ENCODE results near the gene MAGI2.

Gene MAGI2

DNA sequence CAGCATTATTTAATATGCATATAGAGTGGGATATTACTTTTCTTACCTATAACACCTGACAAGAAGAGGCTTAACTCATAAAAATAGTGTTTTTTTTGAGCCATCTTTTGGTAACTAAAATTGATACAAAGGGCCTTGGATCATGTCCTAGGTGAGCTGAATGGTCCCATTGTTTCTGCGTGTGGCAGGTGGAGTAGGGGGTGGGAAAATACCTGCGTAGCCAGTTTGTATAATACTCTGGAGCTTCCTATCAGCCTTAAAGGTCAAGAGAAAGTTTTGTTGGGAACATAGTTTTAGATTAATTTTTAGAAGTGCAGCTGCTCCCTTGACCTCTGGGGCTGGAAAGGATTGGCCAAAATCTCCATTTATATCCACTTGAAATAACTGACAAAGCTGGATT is 1410.3 kb downstream of the MAGI2 start:
- DNase-seq: no peak

DNA sequence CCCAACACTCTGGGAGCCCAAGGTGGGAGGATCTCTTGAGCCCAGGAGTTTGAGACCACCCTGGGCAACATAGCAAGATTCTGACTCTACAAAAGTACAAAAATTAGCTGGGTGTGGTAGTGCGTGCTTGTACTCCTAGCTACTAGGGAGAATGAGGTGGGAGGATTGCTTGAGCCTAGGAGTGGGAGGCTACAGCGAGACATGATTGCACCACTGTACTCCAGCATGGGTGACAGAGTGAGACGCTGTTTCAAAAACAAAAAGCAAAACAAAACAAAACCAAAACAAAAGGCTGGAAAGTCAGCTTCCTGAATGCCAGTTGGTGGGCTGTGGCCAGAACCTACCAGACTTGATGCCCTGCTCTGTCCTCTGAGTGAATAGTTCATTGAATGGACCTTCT is 1412.0 kb downstream of the MAGI2 start:
- DNase-seq: no peak

DNA sequence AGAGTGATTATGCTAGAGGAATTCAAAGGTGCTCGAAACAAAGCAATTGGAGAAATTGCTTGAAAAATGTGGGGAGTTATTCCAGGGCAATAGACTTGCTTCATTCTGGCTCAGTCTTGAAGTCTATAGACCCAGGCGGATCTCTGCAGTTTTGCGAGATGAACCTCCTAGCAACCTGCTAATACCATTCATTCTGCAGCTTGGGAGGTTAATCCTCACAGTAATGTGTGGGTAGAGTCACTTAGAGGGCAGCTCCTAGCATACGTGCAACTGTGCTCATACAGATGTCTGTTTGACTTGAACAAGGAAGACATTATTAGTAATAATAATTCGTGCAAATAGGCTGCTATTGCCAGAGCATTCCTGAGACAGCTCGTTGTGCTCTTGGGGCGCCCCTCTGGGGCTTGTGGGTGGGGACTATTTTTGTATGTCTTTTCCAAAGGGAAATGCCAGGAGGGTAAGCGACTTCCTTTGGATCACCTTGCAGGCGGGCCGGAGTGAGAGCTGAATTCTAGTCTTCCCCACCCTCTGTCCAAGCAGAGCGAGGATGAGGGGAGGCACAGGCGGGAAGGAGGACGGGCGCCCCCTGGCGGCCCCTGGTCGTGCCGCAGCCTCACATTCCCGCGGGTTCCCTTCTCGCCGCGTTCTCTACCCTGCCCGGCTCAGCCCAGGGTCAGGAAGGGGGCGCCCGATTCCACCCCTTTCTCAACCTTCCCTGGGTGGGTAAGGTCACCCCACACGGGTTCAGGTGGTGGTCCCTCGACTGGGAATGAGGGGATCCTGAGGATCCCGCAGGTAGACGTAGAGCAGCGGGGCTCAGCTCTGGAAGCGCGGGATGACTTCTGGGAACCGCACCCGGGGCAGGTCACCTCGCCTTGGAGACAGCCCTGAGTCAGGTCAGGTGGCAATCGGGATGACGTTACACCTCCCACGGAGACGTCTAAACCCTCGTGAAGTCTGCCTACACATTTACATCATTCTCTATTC is 1413.4 kb downstream of the MAGI2 start:
- peak; percentile 51 for DNase-seq

DNA sequence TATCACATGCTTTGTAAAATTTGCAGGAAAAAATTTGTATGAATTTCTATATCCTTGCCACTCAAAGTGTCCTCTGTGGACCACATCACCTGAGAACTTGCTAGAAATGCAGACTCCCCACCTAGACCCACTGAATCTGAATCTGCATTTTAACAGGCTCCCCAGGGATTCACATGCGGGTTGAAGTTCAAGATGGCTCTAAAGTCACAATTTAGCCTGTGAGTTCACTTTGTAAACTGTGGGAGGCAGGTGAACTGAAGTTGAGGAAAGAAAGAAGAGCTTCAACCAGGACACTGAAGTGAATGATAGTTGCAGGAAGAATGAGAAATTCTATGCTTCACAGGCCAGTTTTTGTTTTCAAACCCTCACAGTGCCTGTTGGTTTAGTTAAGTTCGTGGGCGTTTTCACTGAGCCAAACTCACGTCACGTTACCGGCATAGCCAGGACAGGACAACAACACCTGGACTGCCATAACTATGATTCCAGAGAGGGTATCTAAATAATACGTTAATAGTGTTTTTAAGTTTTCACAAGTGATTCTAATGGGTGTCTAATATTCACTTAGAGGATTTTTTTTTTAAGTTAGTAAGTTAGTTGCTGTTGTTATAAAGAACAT is 1414.9 kb downstream of the MAGI2 start:
- no peak for DNase-seq

DNA sequence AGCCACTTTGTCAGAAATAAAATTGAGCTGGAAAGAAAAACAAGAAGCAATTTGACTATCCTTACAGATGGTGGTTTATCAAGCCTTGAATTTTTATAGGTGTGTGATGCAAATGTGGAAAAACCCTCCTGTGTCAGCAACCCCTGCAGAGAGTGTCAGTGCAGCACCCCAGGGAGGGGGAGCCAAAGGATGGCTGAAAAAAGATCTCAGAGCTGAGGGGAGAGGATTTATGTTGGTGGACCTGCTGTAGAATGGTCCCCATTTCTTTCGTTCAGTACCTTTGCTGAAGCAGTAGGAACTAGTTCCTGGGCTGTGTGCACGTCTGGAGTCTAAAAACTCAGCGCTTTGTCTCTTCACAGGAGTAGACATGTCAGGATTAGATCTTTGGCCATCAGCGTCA is 1415.9 kb downstream of the MAGI2 start:
- no peak for DNase-seq

DNA sequence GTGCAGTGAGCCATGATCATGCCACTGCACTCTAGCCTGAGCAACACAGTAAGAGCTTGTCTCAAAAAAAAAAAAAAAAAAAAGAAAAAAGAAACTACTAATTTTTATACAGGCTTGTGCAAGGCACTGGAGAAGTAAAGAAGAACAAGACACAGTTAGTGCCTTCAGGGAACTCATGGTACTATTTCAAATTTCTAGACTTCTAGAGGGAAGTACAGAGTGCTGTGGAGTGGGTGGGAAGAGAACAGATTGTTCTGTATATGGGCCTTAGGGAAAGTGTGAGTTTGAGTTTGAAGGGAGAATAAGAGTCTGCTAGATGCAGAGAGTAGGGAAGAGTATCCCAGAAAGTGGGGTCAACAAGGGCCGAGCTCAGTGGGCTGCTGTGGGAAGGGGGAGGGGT is 1420.1 kb downstream of the MAGI2 start:
- no peak for DNase-seq

DNA sequence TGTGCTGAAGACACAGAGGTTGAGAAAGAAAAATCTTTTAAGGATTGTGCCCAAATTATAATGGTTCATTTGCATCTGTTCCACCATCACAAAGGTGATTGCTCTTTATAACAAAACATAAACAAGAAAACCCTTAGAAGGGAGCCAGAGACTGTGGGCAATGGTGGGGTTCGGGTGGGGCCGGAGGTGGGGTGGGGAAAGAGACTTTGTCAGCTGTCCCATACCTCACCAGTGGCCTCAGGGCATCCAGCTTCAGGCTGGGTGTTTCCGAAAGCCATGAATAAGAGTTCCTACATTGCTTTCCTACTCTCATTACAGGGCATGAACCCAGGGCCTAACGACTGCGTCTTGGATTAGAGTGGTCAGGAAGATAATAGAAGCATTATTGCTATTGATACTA is 1427.0 kb downstream of the MAGI2 start:
- no peak for DNase-seq

DNA sequence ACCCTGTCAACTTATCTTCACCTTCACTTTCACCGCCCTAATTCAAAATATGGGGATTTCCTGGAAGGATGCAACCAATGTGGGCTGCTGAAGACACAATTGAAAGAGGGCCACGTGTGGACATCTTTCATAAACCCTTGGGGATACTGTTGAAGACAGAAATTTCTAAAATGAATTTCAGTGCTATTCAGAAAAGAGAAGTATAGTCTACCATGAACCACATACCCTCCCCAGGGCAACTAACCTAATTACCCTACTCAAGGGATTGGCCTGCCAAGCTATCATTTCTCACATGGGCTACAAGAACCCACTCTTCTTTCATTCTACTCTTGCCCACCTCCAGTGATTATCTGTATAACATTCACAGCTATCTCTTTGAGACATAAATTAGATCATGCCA is 1428.9 kb downstream of the MAGI2 start:
- no peak for DNase-seq

DNA sequence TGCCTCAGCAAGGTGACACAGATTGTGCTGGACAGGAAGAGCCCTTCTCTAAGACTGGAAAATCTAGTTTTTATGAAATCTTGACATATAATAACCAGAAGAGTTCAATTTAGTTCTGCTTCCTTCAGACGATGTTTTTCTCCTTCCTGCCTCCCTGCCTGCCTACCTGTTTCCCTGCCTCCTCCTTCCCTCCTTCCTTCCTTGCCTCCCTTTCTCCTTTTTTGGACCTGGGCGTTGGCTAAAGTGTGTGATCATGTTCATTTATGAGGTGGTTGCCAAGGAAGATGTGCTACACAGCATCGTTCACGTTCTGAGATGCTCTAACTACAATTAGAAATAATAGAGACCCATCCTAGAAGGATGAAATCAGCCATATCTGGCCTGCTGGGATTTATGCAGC is 1430.3 kb downstream of the MAGI2 start:
- DNase-seq: no peak

DNA sequence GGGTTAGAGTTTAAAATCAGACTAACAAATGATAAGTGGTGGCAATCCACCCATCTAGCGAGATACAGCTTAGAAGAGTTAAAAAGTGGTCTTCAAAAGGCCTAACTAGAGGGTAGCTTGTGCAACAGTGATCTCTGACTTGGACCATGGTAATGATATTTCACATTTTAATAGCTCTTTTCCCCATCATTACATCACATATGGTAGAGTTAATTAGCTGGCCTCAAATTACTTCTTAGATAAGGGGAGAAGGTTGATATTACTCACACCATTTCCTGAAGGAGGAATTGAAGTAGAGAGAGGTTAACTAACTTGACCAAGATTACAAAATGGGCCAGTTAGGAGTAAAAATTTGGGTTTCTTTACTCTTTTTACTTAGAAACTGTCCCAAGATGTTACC is 1431.3 kb downstream of the MAGI2 start:
- no peak for DNase-seq

DNA sequence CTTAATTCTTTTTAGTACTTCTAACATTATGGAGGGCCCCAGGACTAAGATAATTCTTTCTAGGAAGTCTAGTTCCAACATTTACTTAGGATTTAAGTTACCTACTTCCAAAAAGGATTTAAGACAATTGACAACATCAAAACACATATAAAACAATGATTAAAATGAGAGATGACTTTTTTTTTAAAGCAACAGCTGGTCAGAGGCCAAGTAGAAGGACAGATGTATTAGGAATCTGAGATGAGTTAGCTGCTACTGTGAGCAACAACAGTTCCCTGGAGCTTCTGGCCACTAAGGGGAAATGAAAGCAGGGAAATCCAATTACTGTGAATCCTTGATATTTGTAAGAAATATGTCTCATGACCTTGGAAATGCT is 1432.6 kb downstream of the MAGI2 start:
- DNase-seq: no peak

DNA sequence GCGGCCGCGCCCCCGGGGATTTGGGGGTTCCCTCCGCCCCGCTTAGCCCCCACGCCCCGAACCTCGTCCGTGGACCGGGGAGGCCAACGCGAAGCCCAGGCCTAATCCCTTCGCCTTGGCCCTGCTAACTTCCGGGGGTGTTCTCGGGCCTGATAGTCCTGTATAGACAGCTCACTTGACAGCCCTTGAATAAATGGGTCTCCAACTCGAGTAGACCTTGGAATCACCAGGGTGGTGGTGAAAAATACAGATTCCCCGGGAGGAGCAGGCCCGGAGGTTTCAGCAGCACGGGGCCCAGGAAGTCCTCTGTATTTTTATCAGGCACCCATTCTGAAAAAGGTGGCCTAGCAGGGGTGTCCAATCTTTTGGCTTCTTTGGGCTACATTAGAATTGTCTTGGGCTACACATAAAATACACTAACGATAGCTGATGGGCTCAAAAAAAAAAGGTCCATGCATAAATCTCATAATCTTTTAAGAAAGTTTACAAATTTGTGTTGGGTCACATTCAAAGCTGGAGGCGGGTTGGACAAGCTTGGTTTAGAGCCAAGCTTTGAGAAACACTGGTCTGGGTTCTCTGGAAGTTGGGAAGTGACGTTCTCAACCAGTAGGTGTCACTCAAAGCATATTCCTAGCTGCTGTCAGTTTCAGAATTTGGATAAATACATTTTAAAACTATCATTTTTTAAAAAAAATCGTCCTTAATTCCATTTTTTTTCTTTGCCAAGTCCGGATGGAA is 1433.2 kb downstream of the MAGI2 start:
- DNase-seq: peak; percentile 30

DNA sequence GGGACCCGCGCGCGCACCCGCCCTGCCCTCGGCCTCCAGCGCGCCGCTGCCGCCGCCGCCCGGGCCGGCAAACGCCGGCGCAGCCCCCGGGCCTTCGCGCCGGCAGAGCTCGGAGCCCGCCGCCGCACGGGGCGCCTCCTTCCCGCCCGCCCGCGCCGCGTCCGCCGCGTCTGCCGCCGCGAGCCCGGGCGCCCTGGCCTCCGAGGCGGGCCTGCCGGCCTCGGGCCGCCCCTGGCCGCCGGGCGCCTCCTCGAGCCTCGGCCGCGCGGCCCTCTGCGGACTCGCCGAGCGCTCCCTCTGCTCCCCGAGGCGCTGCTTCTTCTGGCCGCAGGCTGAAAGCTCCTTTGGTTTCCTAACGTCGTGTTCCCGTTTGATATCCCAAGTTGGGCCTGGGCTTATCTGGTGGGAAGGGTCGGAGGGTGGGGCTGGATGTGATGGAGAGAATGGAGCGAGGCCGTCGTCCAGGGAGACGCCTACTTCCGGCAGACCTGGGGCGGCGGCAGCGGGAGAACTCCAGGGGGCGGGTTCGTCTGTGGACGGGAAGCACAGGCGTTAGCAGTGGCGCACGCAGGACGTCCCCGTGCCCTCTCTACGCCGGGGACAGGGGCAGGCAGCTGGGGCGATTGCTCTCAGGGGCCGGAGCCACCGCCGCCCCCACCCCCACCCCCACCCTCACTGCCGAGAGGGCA is 1433.9 kb downstream of the MAGI2 start:
- DNase-seq: peak; percentile 73

DNA sequence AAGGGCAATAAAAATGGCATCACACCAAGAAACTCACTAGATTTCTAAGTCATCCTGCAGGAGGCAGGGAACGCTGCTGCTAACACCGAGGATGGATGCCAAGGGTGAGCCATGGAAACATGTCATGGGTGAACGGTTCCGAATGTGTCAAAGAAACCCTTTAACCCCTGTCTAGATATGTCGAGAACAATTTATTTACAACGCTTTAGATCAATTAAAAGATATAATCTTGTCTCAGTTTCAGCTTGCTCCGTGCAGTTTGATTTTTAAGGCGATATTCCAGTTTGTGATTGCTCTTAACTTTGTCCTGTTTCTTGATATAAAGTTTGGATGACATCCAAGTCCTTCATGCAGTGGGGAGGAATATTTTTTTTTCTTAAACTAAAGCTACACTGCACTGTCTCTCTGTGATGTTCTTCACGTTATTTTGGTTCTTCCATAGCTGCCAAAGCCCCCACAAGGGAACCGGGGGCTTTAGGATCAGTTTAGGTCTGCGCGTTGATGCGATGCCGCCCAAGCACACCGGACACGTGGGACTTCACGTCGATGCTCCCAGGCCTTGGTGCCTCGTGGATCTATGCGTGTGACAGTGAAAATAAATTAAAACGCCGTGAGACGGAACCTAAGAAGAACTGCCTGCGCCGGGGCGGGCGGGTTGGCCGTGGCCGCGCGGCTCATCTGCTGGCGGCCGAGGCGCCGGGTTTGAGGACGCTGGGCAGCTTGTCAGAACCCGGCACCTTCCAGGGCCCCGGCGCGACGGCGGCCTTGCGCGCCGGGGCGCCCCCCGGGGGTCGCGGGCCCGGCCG is 1434.6 kb downstream of the MAGI2 start:
- peak; percentile 8 for DNase-seq

DNA sequence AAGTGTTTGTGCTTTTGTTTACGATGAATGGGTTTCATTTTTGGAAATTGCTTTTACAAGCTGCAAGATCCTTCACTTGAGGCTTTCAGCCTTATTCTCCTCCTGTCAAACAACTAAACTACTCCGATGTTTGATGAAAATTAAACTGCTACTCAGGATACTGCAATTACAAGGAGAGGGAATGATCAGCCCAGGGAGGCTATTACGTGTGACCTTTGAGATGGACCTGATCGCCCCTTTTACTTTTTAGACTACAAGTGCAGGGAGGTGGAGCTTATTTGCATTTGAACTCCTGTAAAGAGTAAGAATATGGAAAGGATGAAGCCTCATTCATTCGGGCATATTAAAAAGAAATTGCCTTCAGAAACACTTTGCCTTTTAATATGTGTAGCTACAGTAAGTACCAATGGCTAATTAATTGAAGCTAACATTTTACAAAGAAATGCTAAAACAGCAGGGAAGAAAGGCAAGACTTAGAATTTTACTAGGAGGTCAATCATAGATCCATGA is 1435.8 kb downstream of the MAGI2 start:
- DNase-seq: no peak

DNA sequence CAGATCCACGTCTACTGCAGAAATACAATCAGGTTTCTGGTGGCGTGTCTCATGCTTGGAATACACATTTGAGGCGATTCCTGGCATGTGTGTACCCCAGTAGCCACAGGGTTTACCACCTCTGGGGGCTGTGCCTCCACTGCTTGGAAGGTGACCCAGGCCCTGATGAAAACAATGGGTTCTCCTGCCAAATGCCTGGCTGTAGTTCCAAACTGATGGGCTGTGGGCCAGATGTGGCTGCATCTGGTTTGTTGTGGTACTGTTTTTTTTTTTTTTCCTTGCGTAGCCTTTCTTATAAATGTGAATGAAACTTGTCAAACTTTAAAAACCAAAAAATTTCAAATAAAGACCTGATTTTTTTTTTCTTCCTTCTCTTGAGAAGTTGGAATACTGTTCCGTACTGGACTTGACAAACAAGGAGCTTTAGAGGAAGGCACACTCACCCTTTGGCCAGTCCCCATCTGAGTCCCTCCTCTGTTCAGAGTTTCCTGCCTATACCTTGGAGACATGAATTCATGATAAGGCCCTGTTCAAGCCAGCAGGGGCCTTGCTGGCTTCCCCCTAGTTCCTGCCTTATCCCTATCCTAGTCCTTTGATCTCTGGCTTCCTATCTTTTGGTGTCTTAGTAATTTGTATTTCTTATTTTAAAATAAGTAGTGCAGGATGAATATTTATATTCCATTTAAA is 1437.8 kb downstream of the MAGI2 start:
- no peak for DNase-seq

DNA sequence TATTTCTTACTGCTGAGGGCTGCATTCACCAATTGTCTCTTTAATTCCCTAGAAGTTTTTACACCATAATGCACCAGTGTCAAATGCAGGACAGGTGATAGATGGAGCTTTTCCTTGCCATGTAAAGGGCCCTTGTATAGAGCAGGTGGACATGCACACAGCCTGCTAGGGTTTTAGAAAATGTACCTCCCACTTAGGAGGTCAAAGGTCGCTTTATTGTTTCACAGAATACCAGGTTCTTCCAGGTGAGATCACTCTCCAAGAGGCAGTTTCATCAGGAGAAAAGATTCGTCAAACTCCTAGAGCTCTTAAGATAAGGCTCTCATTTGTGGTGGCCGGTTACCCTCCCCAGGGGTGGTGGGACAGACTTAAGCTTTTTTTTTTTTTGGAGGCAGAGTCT is 1439.1 kb downstream of the MAGI2 start:
- no peak for DNase-seq

DNA sequence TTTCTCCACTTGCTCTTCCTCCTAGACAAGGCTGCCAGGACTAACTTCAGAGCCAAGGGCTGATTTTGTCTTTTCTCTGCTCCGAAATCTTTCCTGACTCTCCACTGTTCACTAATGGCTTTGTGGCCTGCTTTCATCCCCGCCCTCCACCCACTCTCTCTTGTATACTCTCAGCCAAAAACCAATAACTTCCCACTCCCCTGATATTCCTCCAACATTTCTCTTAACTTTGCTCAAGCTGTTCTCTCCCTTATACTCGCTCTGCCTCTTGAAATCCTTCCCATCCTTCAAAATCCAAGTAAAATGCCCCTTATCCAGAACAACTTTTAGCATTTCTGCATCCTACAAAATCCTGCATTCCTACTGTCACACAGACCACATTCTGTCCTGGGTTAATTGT is 1440.1 kb downstream of the MAGI2 start:
- DNase-seq: no peak

DNA sequence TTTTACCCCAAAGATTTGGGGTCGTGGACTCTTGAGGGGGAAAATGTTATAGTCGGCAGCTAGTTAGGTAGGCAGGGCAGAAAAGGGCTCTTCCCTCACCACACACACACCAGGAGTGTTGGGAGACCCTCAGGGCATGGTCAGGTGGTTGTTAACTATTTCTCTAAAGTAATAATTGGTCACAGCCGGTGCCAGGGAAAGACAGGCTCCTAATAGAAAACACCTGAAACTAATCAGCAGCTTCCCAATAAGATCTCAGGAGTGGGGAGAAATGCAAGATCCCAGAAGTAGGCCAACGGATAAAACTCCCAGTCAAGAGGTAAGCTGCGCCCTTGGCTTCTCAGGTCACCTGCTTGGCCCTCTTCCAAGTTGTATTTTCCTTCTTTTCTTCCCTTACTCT is 1441.8 kb downstream of the MAGI2 start:
- no peak for DNase-seq

DNA sequence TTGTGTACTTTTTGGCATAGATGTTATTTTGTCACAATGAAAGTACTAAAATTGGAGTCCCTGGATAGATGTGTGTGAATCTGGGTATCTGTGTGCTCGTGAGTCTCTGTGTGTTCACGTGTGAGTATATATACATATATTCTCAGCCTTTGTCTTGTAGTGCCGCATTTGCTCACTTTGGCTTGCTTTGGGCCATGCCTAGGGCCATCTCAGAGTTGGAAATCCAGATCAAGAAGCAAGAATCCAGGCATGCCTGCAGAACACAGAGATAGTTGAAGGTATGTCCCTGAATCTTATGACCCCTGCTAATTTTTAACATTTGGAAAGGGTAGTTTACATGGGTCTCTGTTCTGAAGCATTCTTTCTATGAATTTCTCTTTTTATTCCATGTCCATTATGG is 1446.2 kb downstream of the MAGI2 start:
- no peak for DNase-seq

DNA sequence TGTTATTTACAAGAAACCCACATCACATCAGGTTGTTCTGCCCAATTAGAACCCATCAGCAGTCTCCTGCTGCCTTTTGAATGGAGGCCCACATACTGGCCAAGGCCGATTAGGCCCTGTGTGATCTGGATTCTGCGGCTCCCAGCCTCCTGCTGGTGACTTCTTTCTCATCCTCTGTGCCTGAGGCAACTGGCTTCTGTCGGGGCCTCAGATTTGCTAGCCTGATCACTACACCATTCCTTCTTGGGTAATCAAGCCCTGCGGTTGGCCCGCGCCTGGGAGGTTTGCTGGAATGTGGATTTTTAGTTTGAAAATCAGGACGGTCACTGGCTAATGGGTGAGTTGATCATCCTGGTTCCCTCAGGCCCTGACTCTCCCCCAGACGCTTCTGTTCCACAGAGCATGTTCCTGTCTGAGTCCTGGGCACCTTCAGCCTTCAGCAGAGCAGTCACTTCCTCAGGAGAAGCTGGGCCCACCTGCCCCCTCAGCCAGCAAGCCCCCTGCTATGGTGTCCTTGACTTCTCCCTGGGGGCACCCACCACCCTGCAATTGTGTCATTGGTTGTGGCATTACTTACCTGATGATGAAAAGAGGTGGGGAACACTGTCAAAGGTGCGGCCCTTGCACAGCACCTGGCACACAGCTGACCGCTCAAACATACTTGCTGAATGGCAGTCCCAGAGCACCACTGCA is 1447.3 kb downstream of the MAGI2 start:
- DNase-seq: no peak
